Keratinocyte (primary cell): ENCODE data around the gene AIG1.

Experiments used
- CTCF ChIP-seq, 3 experiments: IDR thresholded peaks in 1 of 3; conservative IDR thresholded peaks in 1 of 3; optimal IDR thresholded peaks in 1 of 3; 2 replicates in 2 of 3; 3 replicates in 1 of 3; pipeline versions ENCODE3 to v1.5.1; 2011; ENCODE audit warnings: low read length in 3 of 3, mild to moderate bottlenecking in 3 of 3, moderate library complexity in 2 of 3, control low read depth in 1 of 3, inconsistent platforms in 1 of 3; ENCODE audit not compliant: insufficient read depth in 2 of 3; ENCODE audit errors: extremely low read depth in 1 of 3
- EZH2 ChIP-seq: IDR thresholded peaks from one replicate; pipeline ENCODE4 v1.6.1; 2012; ENCODE audit warnings: inconsistent platforms, mild to moderate bottlenecking, low read length, moderate library complexity

- TF ChIP-seq CTCF (optimal IDR thresholded peaks at IDR 0.05 in 1 of 3, IDR thresholded peaks at IDR 0.05 in 1 of 3, conservative IDR thresholded peaks at IDR 0.05 in 1 of 3; ENCODE audit: extremely low read depth in 1 of 3, insufficient read depth in 2 of 3, low read length in 3 of 3) (no peak), EZH2 (no peak)
Observed at GRCh38 chr6:143261899-143262436, 201.3 kb downstream of the AIG1 start.
